GM18519 (cell line): ENCODE measurements around the gene BID.
"Not testable (repeated sequence)": the region's sequence is repeated elsewhere in the genome, so short reads cannot be mapped to it uniquely, and the experiment has no call there.

ENCODE experiments used
- ATAC-seq: cut with Tn5 transposase; IDR thresholded peaks from one replicate; pipeline ENCODE4 v1.9.1; 2021; ENCODE audit warnings: mild to moderate bottlenecking, moderate library complexity; ENCODE audit not compliant: unreplicated experiment, low FRiP score

Gene BID

DNA sequence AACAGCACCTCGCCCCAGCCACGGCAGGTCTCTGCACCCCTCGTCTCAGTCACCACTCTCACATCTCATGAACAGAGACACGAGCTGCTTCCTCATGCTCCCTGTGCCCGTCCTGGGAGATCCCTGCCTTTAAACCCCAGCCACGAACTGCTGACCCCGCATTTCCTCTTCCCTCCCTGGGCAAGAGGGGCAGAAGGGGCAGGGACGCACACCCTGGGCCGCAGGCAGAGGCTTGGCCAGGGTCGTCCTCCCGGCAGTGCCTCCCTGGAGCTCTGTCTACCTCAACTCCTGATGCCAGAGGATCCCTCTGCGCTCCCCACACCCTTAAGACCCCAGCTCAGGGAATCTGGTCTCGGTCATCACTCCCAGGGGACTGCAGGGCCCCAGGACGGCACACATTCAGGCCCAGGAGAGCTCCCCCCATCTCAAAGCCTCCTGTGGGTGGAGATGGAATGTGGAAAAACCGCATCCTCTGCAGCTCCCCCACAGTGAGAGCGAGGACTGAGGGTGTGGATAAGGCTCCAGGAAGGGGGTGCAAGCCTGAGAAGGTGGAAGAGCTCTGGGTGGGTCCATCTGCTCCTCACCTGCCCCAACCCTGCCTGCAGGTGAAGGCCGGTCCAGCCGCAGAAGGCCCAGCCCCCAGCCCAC, 1.2 kb downstream of the BID start:
- no peak for ATAC-seq

DNA sequence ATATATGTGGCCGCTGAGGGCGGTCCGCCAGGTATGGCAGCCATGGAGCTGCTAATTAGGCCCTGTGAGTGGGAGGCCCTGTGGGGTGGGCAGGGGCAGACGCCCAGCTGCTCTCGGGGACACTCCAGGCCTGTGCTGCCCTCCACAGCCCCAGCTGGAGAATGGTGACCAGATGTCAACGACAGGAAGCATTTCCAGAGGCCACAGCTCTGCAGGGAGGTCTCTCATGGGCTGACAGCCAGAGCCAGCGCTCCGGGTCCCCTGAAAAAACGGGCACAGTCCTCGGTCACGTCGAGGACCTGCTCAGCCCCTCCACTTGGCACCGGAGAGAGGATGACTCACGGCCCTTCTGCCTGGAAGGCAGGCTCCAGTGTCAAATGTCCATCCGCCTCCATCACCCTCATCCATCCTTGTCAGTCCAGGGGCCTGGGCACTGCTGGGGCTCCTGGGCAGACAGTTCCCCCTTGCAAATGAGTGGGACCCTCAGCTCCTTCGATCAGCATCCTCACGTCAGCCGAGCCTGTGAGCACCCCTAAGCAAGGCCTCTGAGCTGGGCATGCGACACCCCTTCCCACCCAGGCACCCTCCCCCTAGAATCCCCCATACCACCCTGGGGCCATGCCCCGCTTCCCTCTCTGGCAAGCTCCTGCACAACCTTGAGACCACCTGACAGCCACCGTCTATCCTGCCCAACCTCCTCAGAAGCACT, 1.9 kb downstream of the BID start:
- no peak for ATAC-seq

DNA sequence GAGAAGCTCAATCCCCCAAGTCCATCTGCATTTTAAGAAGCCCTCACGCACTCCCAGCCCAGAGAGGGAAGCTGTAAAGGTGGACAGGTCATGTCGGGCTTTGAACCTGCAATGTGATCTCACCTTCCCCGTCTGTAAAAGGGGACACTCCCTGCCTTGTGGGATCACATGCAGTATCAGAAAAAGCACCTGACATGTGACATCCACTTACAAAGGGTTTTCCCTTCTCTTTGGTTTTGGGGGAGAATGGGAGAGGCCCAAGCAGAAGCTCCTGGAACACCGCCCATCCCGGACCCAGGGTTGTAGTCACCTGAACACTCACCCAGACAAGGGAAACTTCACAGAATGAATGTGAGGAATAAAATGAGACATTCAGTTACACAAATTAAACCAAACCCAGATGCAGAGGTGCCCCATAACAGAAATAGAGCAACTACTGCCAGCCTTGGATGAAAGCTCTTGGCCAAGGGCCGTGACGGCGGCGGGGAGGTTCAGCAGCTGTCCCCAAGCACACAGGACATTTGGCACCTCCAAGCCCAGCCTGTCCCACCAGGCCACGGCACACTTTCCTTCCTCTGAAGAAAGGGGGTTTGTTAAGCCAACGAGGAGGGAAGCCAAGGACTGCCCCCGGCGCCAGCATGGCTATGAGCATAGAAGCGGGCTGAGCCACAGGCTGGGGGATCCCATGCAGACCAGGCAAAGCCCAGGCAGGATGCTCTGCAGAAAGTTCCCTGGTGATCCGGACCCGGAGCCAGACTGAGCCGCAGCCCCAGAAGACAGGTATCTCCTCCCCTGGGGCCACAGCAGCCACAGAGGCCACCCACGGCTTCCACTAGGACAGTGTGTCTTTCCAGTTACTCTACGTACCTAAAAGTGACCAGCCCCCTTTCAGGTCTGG, 3.8 kb downstream of the BID start:
- ATAC-seq = no peak

GRCh38 chr22:17769716-17770082, 4.6 kb downstream of the BID start:
- no peak for ATAC-seq

DNA sequence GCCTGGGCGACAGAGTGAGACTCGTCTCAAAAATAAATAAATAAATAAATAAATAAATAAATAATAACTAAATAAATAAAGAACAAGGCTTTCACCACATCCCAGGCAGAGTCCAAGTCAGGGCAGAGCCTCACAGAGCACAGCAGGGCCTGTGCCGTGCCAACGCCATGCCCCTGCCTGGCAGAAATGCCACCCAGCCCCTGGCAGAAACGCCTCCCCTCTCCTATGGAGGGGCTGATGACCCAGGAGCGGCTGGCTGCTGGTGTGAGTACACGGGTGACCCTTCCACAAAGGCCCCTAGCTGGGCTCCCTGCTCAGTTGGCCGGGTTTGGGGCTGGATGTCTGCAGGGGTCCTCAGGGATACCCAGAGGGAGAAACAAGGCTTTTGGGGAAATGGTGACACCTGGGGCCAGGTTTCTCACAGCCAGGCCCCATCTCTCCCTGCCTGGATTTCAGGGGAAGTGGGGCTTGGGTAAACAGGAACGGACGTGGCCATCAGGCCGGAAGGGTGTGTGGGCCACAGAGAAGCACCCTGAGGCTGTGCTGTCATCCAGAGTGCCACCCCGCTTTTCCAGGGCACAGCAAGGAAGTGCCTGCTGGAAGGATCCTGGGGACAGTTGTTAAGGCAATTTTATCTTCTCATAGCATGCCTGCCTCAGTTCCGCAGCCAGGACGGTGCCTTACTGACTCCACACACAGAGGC, 5.1 kb downstream of the BID start:
- ATAC-seq = no peak

DNA sequence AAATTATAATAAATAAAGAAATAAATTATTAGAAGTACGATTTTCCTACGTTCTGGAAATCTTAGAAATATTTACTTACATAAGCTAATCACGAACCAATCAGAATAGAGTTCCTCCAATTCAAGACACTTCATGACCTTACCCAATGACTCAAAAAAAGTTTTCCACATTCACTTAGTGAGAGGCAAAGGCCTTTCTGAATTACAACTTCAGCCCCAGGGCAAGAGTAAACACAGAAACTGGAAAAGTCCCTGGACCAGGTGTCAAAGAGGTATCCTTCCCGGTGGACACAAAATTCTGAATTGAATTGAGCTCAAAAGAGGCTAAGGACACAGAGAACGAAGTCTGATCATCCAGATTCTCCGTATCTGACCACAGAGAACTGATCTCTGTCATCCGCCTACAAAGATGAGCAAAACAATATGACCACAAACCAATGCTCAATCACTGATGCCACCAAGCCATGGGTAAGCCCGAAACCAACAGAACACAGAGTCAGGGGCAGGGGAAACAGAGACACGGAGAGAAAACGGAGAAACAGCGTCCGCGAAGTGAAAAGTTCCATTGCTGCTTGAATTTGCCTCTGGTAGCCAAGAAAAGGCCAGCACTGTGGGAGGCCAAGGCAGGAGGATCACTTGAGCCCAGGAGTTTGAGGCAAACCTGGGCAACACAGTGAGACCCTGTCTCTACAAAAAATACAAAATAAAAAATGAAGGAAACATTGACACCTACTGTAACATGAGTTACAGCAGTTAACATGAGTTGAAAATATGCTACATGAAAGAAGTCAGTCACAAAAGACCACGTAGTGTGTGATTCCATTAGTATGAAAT, 6.8 kb downstream of the BID start:
- ATAC-seq = peak; percentile 64

GRCh38 chr22:17764852-17765251, 9.4 kb downstream of the BID start:
- ATAC-seq = not testable (repeated sequence)

DNA sequence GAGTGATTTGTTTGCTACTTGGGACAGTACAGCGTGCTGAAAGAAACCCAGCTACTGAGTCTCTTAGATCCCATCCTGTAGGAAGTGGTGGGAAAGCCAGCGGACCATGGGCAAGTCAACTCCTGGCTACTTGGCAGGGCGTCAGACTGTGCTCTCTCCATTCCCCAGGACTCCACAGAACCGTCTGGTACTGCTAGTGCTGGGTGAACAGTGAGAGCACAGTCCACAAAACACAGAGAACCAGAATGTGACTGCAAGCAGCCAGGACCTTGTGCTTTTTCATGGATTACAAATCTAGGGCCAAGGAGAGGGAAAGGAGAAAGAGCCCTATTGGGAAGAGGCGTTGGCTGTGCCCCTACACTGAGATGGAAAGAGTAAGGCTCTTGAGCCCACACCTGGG, 10.2 kb downstream of the BID start:
- no peak for ATAC-seq

- ATAC-seq = not testable (repeated sequence)
Measured at GRCh38 chr22:17763442-17763841, 10.8 kb downstream of the BID start.

DNA sequence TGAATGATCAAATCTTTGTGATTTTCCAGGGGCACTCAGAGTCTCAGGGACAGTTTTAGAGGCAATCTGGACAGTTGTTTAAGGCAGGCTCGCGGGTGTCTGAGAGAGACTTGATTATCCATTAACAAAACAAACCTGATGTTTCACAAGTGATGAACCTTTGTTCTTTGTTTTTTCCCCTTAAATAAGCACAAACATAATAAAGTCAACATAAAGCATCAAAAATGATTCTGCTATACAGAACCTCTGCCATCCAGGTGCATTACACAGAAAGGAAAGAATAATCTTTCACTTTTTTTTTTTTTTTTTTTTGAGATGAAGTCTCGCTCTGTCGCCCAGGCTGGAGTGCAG, 13.2 kb downstream of the BID start:
- ATAC-seq = no peak

GRCh38 chr22:17754233-17754925, 19.9 kb downstream of the BID start:
- no peak for ATAC-seq

DNA sequence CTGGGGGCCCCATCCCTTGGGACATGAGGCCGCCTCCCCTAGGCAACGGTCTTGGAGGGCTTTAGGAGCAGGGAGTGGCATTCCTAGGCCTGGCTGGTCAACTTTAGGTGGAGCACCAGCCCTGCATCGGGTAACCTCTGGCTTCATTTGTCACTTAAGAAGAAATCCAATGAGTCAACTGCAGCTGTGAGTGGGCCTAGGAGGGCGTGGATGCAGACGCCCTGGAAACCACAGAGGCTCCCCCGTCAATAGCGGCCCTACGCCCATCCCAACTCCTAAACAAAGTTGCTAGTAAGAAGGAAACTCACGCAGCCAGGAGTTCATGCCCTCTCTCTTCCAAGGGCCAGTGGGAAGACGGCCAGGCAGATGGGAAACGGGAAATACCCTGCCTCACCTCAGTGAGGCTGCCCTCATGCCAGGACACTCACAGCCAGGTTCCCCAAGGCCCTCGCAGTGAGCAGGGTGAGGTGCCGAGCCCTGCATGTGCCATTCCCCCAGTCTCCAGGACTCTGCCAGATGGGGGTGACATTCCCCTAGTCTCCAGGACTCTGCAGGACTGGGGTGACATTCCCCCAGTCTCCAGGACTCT, 20.8 kb downstream of the BID start:
- ATAC-seq = no peak

DNA sequence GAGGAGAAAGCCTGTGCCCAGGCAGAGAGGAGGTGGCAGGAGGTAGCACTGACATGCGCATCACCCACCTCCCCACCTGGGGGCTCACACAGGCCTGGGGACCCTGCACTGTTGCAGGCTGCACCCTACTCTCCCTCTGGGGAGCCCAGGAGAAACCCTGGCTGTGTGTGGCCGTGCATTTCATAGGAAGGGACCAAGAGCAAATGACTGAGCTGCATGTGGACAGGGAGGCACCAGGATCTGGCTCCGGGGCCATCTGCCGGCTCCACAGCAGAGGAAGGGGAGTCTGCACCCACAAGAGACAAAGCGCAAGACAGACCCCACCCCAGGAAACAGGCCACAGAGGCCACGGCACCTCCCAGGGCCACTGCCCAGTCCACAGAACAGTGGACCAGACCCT, 22.7 kb downstream of the BID start:
- ATAC-seq = no peak

DNA sequence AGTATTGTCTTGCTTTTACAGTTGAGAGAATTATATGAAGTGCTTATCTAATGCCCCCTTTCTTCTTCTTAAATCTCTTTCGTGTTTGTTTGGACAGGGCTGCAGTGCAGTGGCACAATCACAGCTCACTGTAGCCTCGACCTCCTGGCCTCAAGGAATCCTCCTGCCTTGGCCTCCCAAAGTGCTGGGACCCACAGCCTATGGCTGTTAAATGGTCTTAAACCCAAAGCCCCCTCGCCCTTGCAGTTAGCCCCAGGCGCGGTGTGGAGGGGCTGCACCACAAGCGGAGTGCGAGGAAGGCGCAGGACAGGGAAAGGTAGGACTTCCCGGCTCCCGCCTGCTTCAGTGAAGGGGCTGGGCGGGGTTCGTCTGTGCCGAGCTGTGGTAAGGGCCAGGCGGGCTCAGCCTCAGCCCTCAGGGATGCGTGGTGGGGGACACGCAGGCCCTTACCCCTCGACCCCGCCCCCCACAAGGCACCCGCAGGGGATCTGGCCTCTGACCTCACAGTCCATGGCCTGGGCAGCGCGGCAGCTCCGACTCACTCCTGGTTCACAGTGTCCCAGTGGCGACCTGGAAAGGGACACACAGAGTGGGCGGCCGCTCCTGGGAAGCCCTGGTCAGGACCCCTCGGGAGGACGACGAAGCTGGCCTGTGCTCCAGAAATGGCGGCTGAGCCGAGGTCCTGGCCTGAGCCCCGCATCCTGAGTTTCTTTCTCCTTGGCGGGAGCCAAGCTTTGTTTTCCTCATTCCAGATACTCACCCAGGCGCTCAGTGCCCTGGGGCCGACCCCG, 24.5 kb downstream of the BID start:
- no peak for ATAC-seq

GRCh38 chr22:17748555-17749353, 25.5 kb downstream of the BID start:
- no peak for ATAC-seq

GRCh38 chr22:17746916-17747315, 27.4 kb downstream of the BID start:
- no peak for ATAC-seq

DNA sequence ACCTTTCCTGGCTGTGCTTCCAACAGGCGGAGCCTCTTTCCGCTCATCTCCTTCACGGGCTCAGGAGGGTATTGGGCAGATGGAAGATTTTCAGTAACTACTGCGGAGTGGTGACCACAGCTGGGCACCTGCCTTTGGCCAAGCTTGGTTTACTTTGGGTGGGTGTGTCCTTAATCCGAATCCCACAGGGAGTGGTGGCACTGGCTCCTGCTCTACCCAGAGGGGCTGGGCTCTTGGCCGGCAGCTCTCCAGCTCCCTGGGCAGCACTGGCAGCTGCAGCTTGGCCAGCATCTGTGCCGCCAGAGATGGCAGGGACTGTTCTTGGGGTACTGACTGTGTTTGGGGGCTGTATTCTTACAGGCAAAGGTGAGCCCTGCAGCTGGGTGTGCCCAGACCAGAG, 29.8 kb downstream of the BID start:
- ATAC-seq = no peak
